ENCODE data around the gene IRAK3.
"Not testable (repeated sequence)": the region's sequence is repeated elsewhere in the genome, so short reads cannot be mapped to it uniquely, and the experiment has no call there.

The IRAK3 gene

DNA sequence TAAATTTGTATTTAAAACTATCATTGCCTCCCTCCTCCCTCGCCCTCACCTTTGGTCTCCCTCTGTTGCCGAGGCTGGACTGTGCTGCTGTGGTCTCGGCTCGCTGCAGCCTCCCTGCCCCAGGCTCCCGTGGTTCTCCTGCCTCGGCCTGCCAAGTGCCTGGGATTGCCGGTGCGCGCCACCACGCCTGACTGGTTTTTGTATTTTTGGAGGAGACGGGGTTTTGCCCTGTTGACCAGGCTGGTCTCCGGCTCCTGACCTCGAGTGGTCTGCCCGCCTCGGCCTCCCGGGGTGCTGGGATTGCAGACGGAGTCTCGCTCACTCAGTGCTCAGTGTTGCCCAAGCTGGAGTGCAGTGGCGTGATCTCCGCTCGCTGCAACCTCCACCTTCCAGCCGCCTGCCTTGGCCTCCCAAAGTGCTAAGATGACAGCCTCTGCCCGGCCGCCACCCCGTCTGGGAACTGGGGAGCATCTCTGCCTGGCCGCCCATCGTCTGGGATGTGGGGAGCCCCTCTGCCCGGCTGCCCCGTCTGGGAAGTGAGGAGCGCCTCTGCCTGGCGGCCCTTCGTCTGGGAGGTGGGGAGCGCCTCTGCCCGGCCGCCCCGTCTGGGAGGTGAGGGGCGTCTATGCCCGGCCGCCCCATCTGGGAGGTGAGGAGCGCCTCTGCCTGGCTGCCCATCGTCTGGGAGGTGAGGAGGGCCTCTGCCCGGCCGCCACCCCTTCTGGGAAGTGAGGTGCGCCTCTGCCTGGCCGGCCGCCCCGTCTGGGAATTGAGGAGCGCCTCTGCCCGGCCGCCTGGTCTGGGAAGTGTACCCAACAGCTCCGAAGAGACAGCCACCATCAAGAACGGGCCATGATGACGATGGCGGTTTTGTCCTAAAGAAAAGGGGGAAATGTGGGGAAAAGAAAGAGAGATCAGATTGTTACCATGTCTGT lies 14.4 kb upstream of the IRAK3 start:
- not testable (repeated sequence) for DNase-seq (ENCODE audit: low spot score)

GRCh38 chr12:66176105-66176900 lies 12.7 kb upstream of the IRAK3 start:
- no peak for DNase-seq (ENCODE audit: low spot score)

DNA sequence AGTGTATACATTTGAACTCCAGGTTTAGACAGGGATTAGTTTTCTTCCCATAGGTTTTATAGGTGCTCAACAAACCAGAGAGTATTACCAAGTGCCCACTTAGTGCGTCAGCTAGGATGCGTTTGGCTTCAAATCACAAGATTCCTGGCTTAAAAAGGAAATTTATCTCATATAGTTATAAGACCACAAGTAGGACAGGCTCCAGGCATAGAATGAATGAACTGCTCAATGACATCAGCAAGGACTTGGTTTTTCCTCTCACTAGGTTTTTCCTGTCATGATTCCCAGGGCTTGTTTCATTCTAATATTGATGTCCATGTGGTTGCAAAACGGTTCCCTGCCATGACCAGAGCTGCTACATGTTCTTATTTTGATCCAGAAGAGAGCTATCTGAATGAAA lies 6.1 kb upstream of the IRAK3 start:
- no peak for DNase-seq (ENCODE audit: low spot score)

- DNase-seq (ENCODE audit: low spot score) = not testable (repeated sequence)
Observed at GRCh38 chr12:66184822-66185221, 4.2 kb upstream of the IRAK3 start.

GRCh38 chr12:66187036-66187435 lies 2.0 kb upstream of the IRAK3 start:
- no peak for DNase-seq (ENCODE audit: low spot score)

- DNase-seq (ENCODE audit: low spot score) = no peak
Observed at GRCh38 chr12:66187821-66188220, 1.2 kb upstream of the IRAK3 start.

GRCh38 chr12:66189486-66189843 lies 451 bp downstream of the IRAK3 start:
- DNase-seq (ENCODE audit: low spot score) = no peak

GRCh38 chr12:66189889-66190288 lies 875 bp downstream of the IRAK3 start:
- no peak for DNase-seq (ENCODE audit: low spot score)

DNA sequence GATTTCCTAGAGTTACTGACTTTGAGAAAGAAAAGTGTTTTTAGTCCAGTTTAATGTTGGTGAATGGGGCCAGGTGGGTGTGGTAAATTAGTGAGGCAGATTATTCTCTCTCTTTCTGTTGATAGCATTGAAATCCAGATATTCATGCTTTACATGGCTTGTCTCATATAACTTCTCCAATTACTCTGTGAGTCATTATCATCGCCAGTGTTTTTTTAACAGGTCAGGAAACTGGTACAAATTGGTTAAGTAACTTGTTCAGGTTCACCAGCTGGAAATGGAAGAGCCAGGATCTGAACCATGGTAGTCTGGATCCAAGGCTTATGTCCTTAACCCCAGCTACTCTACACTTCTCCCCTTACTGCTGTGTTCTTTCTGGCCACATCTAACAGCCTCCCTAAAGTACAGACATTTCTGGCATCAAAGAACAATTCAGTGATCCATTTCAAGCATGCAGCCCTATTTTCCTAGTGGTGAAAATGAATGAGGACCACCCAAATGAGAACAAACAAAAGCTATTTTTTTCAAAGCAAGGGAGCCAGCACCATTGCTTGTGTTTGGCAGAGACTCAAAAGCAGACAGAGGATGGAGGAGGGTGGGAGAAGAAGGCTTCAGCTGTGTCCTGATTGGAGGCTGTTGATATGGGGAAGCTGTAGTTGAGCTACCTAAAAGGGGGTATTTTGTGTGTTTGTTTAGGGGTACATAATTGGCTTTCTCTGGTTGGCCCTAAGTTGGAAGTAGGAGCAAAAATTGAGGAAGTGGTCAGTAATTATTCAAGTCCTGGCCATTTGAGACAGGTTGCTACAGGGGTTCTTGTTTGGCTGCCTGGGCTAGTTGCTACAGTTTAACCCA lies 1.7 kb downstream of the IRAK3 start:
- DNase-seq (ENCODE audit: low spot score) = no peak

DNA sequence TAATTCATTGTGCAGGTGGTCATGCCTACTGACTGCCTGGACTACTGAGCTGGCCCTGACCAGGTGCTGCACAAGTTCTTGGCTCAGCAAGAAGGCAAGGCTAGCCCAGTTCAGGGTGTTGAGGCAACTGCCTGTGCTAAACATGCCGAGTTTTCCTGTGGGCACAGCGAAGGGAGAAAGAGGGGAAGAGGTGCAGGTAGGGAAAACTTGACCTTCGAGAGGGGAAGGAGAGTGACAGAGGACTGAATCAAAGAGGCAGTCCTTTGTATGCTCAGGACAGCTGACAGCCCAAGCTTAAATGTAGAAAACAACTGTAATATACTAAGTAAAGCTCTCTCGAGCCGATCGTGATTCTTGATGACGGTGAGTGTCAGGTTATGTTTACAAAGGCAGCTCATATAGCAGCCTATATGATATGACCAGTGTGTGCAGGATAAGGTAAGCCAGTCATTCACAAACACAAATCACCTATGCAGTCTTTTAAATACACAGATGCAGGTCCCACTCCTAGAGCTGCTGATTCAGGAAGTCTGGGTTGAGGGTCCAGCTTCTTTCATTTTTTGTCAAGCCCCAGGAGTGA lies 2.6 kb downstream of the IRAK3 start:
- no peak for DNase-seq (ENCODE audit: low spot score)

DNA sequence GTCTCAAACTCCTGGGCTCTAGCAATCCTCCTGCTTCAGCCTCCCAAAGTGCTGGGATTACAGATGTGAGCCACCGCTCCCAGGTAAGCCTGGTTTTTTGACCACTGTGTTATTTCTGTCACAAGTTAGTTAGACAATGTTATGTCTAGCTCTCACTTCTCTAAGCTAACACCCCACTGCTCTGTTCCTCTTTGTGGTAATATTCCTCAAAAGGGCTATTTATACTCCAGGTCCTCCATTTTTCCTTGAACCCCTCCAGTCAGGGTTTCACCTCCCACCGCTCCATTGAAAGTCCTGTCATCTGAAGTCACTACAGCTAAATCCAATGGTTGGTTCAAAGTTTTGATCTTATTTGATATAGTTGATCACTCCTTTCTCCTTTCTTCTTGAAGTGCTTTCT lies 5.1 kb downstream of the IRAK3 start:
- no peak for DNase-seq (ENCODE audit: low spot score)

- DNase-seq (ENCODE audit: low spot score) = no peak
Observed at GRCh38 chr12:66195242-66195641, 6.2 kb downstream of the IRAK3 start.

GRCh38 chr12:66196806-66197205 lies 7.8 kb downstream of the IRAK3 start:
- no peak for DNase-seq (ENCODE audit: low spot score)

GRCh38 chr12:66197495-66197921 lies 8.5 kb downstream of the IRAK3 start:
- DNase-seq (ENCODE audit: low spot score) = no peak

GRCh38 chr12:66199141-66199540 lies 10.1 kb downstream of the IRAK3 start:
- DNase-seq (ENCODE audit: low spot score) = no peak

DNA sequence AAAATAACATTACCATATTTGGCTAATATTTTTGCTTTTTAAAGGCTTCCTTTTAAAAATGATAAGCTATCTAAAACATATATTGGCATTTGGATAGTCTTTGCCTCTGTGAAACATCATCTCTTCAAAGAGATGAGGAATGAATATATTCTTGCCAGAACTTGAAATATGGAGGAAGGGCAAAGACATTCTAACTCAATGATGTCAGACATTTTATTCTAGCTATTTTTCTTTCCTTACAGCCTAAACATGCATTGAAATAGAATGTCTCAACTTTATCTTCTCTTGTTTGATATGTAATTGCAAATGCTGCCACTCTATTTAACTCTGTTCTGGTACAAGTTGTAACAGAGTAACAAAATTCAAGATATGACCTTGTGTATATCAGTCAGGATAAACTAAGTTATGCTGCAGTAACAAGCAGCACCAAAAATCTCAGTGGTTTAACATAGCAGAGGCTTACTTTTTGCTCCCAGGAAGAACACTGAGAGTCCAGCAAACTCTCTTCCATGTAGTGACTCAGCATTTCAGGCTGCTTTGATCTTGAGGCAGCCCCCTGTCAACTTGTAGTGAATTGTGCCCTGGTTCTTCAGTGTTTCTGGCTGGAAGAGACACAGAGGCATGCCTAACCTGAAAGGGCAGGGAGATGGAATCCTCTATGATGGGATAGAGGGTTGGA lies 11.0 kb downstream of the IRAK3 start:
- DNase-seq (ENCODE audit: low spot score) = no peak

DNA sequence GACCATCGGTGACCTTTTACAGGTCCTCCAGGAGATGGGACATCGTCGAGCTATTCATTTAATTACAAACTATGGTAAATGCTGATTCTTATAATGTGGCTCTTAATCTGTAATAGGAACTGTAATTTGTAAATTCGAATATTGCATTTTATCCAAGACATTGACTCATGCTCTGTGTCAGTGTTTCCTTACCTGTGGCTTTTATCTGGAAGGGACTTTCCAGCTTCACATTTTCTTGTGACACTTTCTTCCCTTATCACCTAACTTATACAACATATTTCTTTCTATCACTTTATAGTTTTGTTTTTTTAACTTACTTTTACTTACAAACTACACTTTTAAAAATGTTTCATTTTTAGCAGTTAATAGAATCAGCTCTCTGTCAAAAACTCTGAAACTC lies 14.8 kb downstream of the IRAK3 start:
- no peak for DNase-seq (ENCODE audit: low spot score)

DNA sequence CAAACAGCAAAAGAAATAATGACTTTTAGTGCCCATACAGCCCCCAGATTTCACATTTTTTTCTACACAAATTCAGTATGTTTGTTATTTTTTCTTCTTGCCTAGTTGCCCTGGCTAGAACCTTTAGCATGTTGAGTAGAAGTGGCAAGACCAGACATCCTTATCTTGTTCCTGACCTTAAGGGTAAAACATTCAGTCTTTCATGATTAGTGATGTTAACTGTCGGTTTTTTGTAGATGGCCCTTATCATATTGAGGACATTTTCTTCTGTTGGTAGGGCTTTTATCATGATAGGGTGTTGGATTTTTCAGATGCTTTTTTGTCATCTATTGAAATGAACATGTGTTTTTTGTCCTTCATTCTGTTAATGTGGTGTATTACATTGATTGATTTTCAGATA lies 17.1 kb downstream of the IRAK3 start:
- DNase-seq (ENCODE audit: low spot score) = no peak

- DNase-seq (ENCODE audit: low spot score) = no peak
Observed at GRCh38 chr12:66210840-66211239, 21.8 kb downstream of the IRAK3 start.

- DNase-seq (ENCODE audit: low spot score) = not testable (repeated sequence)
Observed at GRCh38 chr12:66211573-66211972, 22.6 kb downstream of the IRAK3 start.

- not testable (repeated sequence) for DNase-seq (ENCODE audit: low spot score)
Observed at GRCh38 chr12:66213011-66213410, 24.0 kb downstream of the IRAK3 start.

Measured in left forelimb (tissue), 1 donor.